Measurements from ENCODE around the gene PROK2.

GRCh38 chr3:71809321-71810026, 24.5 kb upstream of the PROK2 start:
- TF ChIP-seq CTCF (conservative IDR thresholded peaks at IDR 0.05; ENCODE audit: low read depth, low read length), result no peak
- TF ChIP-seq EZH2 (IDR thresholded peaks at IDR 0.05; ENCODE audit: low read length, unreplicated experiment), result no peak
- TF ChIP-seq EZH2phosphoT487 (IDR thresholded peaks at IDR 0.05; ENCODE audit: borderline replicate concordance, low read length), result no peak

Measured in PC-3 (cell line).